NCI-H2227 (cell line): ENCODE measurements around the gene ADAMTS10.
"Not testable (repeated sequence)": the region's sequence is repeated elsewhere in the genome, so short reads cannot be mapped to it uniquely, and the experiment has no call there.

Source experiments
- DNase-seq: peaks from one replicate; lab custom pipeline; 2025; ENCODE audit not compliant: unreplicated experiment; lab: John Stamatoyannopoulos, UW

Gene ADAMTS10

DNA sequence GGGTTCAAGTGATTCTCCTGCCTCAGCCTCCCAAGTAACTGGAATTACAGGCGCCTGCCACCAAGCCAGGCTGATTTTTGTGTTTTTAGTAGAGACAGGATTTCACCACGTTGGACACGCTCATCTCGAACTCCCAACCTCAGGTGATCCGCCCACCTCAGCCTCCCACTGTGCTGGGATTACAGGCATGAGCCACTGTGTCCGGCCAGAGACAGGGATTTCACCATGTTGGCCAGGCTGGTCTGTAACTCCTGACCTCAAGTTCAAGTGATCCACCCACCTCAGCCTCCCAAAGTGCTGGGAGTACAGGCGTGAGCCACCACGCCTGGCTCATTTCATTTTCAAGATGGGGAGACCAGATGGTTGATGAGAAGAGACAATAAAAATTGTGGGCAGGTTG, 45.6 kb downstream of the ADAMTS10 start:
- not testable (repeated sequence) for DNase-seq

DNA sequence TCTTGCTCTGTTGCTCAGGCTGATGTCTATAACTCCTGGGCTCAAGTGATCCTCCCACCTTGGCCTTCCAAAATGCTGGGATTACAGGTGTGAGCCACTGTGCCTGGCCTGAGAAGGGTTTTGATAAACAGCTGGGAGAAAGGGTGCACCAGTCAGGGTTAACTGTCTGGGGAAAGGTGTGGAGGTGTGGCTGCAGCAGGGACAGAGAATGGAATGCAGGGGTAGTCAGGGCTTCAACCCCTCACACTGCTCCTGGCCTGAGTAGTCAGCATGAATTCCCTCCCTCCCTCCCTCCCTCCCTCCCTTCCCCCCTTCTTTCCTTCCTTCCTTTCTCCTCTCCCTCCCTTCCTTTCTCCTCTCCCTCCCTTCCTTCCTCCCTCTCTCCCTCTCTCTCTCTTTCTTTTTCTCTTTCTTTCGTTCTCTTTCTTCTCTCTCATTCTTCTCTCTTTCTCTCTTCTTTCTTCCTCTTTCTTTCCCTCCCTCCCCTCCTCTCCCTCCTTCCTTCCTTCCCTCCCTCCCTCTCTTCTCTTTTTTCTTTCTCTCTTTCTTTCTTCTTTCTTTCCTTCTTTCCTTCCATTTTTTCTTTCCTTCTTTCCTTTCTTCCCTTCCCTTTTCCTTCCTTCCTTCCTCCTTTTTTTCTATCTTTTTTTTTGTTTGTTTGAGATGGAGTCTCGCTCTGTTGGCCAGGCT, 49.3 kb downstream of the ADAMTS10 start:
- DNase-seq: no peak

DNA sequence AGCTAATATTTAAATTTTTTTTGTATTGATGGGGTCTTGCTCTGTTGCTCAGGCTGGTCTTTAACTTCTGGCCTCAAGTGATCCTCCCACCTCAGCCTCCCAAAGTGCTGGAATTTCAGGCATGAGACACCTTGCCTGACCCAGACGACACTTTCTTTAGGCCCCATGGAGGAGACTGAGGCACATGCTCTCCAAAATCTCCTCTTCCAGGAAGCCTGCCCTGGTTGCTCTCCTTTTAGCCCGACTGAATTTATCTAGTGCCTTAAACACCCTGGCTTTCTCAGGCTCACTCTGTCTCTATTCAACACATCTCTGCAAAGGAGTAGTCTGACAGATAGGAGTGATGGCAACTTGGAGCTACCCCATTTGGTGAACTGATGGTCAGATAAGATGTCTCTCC, 52.2 kb downstream of the ADAMTS10 start:
- no peak for DNase-seq

GRCh38 chr19:8557642-8558238, 52.8 kb downstream of the ADAMTS10 start:
- DNase-seq: no peak

DNA sequence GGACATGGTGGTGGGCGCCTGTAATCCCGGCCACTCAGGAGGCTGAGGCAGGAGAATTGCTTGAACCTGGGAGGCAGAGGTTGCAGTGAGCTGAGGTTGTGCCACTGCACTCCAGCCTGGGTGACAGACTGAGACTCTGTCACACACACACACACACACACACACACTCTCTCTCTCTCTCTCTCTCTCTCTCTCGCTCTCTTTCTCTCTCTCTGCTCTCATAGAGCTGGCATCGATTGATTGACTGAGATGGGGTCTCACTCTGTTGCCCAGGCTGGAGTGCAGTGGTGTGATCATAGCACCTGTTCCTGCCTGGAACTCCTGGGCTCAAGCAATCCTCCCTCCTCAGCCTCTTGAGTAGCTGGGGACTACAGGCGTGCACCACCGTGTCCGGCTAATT, 56.8 kb downstream of the ADAMTS10 start:
- not testable (repeated sequence) for DNase-seq

DNA sequence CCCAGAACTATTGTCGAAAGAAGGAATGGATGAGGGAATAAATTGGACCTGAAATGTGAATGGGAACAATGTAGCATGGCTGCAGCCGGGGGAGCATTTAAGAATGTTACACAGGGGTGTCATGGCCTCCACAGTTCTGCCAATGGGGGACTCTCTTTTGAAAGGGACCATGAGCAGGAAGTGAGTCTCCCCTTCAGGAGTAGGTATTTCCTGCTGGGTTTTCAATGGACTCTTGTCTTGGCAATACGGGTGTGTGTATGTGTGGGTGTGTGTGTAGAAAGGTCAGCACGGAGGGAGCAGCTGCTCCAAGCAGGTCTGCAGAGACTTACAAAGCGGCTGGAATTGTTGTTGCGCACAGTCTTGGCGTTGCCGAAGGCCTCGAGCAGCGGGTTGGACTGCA, 57.7 kb downstream of the ADAMTS10 start:
- DNase-seq: peak; percentile 18

DNA sequence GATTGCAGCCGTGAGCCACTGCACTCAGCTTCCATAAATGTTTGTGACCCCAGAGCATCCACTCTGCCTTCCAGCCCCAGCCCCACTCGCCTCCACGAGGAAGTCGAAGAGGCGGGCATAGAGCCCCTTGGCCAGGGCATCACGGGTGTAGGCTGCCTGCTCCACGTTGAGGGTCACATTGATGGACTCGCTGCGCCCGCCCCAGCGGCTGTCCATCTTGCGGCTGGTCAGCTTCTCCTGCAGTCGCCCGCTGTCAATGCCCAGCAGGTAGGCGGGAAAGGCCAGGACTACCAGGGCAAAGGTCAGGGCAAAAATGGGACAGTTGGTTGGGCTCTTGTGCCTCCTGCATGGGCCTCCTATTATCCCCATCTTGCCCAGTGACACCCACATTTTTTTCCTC, 60.4 kb downstream of the ADAMTS10 start:
- no peak for DNase-seq

- no peak for DNase-seq
These were observed 64.8 kb downstream of the ADAMTS10 start for GRCh38 chr19:8545743-8546142.

DNA sequence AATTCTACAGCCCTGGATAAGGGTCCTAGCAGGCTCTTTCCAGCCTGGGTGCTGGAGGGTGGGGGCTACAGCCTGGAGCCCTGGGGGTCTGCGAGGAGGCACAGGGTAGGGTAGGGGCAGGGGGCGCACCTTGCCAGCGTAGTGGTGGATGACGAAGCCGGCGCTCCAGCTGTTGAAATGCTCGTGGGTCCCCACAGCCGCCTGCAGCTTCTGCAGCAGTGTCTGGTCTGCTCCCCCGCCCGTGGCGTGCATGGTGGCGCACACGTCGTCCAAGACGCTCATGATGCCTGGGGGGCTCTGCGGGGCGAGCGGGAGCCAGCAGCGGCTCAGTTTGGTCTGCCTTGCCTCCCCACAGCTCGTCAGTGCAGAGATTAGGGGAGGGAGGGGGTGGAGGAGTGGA, 66.3 kb downstream of the ADAMTS10 start:
- no peak for DNase-seq

GRCh38 chr19:8539621-8540149, 70.8 kb downstream of the ADAMTS10 start:
- DNase-seq: no peak

GRCh38 chr19:8537099-8537498, 73.4 kb downstream of the ADAMTS10 start:
- DNase-seq: no peak

DNA sequence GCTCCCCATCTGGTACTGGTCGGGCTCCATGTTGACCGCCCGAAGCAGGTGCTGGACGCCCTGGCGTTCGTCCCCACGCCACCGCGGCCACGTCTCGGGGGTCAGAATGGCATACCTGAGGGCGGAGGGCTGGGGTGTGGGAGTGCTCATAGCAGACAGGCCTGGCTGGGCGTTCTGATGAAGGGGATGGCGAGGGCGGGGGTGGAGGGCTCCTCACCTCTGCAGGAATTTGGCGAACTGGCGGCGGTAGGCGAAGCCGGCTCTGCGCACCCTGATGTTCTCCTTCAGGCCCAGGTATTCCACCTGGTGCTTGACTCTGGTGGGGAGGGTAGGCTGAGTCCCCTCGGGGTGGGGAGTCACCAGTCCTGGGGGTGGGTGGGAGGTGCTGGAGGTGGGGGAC, 74.2 kb downstream of the ADAMTS10 start:
- no peak for DNase-seq

- no peak for DNase-seq
These were observed 78.3 kb downstream of the ADAMTS10 start for GRCh38 chr19:8532225-8532624.

GRCh38 chr19:8531470-8531869, 79.0 kb downstream of the ADAMTS10 start:
- no peak for DNase-seq
